ENCODE results near the gene FBXW5.

FBXW5 gene

GRCh38 chr9:136907011-136907914, 37.3 kb downstream of the FBXW5 start:
- no peak for DNase-seq (ENCODE audit: low read depth)

GRCh38 chr9:136906266-136906665, 38.3 kb downstream of the FBXW5 start:
- DNase-seq (ENCODE audit: low read depth), result no peak

GRCh38 chr9:136903041-136903554, 41.4 kb downstream of the FBXW5 start:
- DNase-seq (ENCODE audit: low read depth), result no peak

GRCh38 chr9:136902259-136902821, 42.2 kb downstream of the FBXW5 start:
- peak; percentile 31 for DNase-seq (ENCODE audit: low read depth)

GRCh38 chr9:136901516-136902258, 42.9 kb downstream of the FBXW5 start:
- DNase-seq (ENCODE audit: low read depth), result no peak

- DNase-seq (ENCODE audit: low read depth), result no peak
Observed at GRCh38 chr9:136900988-136901515, 43.5 kb downstream of the FBXW5 start.

- no peak for DNase-seq (ENCODE audit: low read depth)
Observed at GRCh38 chr9:136900556-136900955, 44.0 kb downstream of the FBXW5 start.

GRCh38 chr9:136899196-136899595, 45.3 kb downstream of the FBXW5 start:
- DNase-seq (ENCODE audit: low read depth), result no peak

GRCh38 chr9:136898483-136899100, 45.9 kb downstream of the FBXW5 start:
- DNase-seq (ENCODE audit: low read depth), result no peak

GRCh38 chr9:136896027-136896426, 48.5 kb downstream of the FBXW5 start:
- DNase-seq (ENCODE audit: low read depth), result no peak

GRCh38 chr9:136890661-136891060, 53.9 kb downstream of the FBXW5 start:
- no peak for DNase-seq (ENCODE audit: low read depth)
